Spleen (tissue), 11 donors: ENCODE data around the gene ADAMTSL1. TPM values are rescaled to one million over a fixed set of nuclear protein-coding genes. Genes with fewer than 3 reads are reported as not detected.

Experiments
- DNase-seq: peaks from one replicate; pipeline ENCODE4 v3.0.0-alpha.2; 2020
- H3K27ac ChIP-seq, 8 donors: fragments of 200-600 bp; sonication (generic) in 7 of 8; 1 replicate in 4 of 8; 2 replicates in 4 of 8; pipeline versions ENCODE4 v1.5.0 to v1.8.0; 2016 to 2021; ENCODE audit warnings: inconsistent platforms in 4 of 8, mild to moderate bottlenecking in 4 of 8, moderate library complexity in 1 of 8
- H3K27me3 ChIP-seq, 7 donors: fragments of 200-600 bp; sonication (generic) in 6 of 7; replicated peaks in 1 of 7; 1 replicate in 4 of 7; 2 replicates in 3 of 7; pipeline versions ENCODE4 v1.5.0 to v1.8.0; 2016 to 2021; ENCODE audit warnings: inconsistent platforms in 3 of 7, mild to moderate bottlenecking in 1 of 7
- H3K36me3 ChIP-seq, 6 donors: fragments of 200-600 bp; sonication (generic) in 5 of 6; 1 replicate in 4 of 6; 2 replicates in 2 of 6; pipeline versions ENCODE4 v1.5.0 to v1.8.0; 2016 to 2021; ENCODE audit warnings: inconsistent platforms in 2 of 6
- H3K4me1 ChIP-seq, 6 donors: fragments of 200-600 bp; sonication (generic) in 5 of 6; 1 replicate in 3 of 6; 2 replicates in 3 of 6; pipeline versions ENCODE4 v1.5.0 to v1.8.0; 2016 to 2021; ENCODE audit warnings: inconsistent platforms in 3 of 6
- H3K4me3 ChIP-seq, 8 donors: fragments of 200-600 bp; sonication (generic) in 7 of 8; 1 replicate in 4 of 8; 2 replicates in 4 of 8; pipeline versions ENCODE4 v1.5.0 to v1.8.0; 2016 to 2021; ENCODE audit warnings: inconsistent platforms in 4 of 8, mild to moderate bottlenecking in 4 of 8, moderate library complexity in 2 of 8
- H3K9me3 ChIP-seq, 8 donors: fragments of 200-600 bp; sonication (generic) in 7 of 8; 1 replicate in 4 of 8; 2 replicates in 4 of 8; pipeline versions ENCODE4 v1.5.0 to v1.8.0; 2016 to 2021; ENCODE audit warnings: inconsistent platforms in 4 of 8
- POLR2A ChIP-seq, 3 donors: fragments of 450-650 bp; IDR thresholded peaks; one replicate each; pipeline ENCODE4 v1.5.1; 2017; ENCODE audit warnings: antibody characterized with exemption in 3 of 3, mild to moderate bottlenecking in 1 of 3
- POLR2AphosphoS5 ChIP-seq, 3 donors: sonication (generic); formaldehyde crosslinking; IDR thresholded peaks; one replicate each; pipeline ENCODE4 v1.5.1; 2017; ENCODE audit warnings: antibody characterized with exemption in 3 of 3
- WGBS, 5 donors: extraction: QIAGEN DNeasy Blood & Tissue Kit in 3 of 5; methylation state at CpG; one replicate each; pipeline versions ENCODE4 v1.1.5 to v1.1.7; 2013 to 2018; 5-methylcytosine and 5-hydroxymethylcytosine counted together
- intact Hi-C: fragments of 100-400 bp; cut with DNase I; formaldehyde crosslinking; loops from one replicate; pipeline ENCODE4 v1.15.0; 2023; ENCODE audit warnings: low total_unique reads
- polyA plus RNA-seq, 3 donors: library from polyadenylated mRNA; stranded (reverse); fragments of 200-250 nt; gene quantifications; one replicate each; pipeline ENCODE4 v1.2.1, GENCODE V29; 2013
- total RNA-seq, 7 donors: library from RNA; depleted of rRNA in 3 of 7; stranded (reverse); fragments of >200 nt in 3 of 7; fragmentation: NEBNext Ultra II Directional in 4 of 7; extraction: Animal tissue kit (Norgen Biotek cat#: 25700) in 4 of 7; gene quantifications; one replicate each; pipeline versions ENCODE4 v1.1.0 to v1.2.1, GENCODE V29; 2016 to 2021
- TF ChIP-seq, protein P1 (sequence below), 11 experiments: fragments of 200-600 bp in 7 of 11; fragments of 450-650 bp in 4 of 11; sonication (generic) in 4 of 11; IDR thresholded peaks in 8 of 11; conservative IDR thresholded peaks in 3 of 11; 1 replicate in 7 of 11; 2 replicates in 4 of 11; pipeline versions ENCODE4 v1.4.0 to v1.8.0; 2016 to 2021; ENCODE audit warnings: antibody characterized with exemption in 11 of 11, inconsistent platforms in 4 of 11, mild to moderate bottlenecking in 1 of 11
- donor health status: healthy with polysubstance abuse.
- donor health status: DM: no; HTN: no; CAD: no; lungs with moderate emphysema.
- donor health status: DM: no; HTN: no; CAD: no.
- donor health status: Bipolar disorder and iron deficiency.
- donor health status: healthy.
- donor health status: DM: no; HTN: no; CAD: no.
- donor health status: DM: yes; HTN: yes; CAD: no.

ADAMTSL1 gene
- total and polyA plus RNA-seq, 10 donors: 0.35 to 5.3 (median 2.2) TPM

GRCh38 chr9:18923167-18923566 lies 449.2 kb downstream of the ADAMTSL1 start:
- intact Hi-C loops: no loop called here
- no peaks in the 10 kb centered on the region for H3K4me1 ChIP-seq
- no peaks in the 10 kb centered on the region for H3K9me3 ChIP-seq
- no peak for DNase-seq
- H3K27me3 ChIP-seq: no peaks in the 10 kb centered on the region
- H3K36me3 ChIP-seq: no peaks in the 10 kb centered on the region
- no peak for TF ChIP-seq POLR2AphosphoS5 (IDR thresholded peaks at IDR 0.05)
- H3K4me3 ChIP-seq: no peak overlapping the region
- 40 to 54% (median 49%) methylated on average over 2 of the region's 2 CpGs for WGBS, 5 donors
- no peak overlapping the region for H3K27ac ChIP-seq

- no peaks in the 10 kb centered on the region for H3K27me3 ChIP-seq
- no peak overlapping the region for H3K4me3 ChIP-seq
- H3K36me3 ChIP-seq: no peaks in the 10 kb centered on the region
- TF ChIP-seq POLR2A (IDR thresholded peaks at IDR 0.05): no peak
- TF ChIP-seq, protein P1, sequence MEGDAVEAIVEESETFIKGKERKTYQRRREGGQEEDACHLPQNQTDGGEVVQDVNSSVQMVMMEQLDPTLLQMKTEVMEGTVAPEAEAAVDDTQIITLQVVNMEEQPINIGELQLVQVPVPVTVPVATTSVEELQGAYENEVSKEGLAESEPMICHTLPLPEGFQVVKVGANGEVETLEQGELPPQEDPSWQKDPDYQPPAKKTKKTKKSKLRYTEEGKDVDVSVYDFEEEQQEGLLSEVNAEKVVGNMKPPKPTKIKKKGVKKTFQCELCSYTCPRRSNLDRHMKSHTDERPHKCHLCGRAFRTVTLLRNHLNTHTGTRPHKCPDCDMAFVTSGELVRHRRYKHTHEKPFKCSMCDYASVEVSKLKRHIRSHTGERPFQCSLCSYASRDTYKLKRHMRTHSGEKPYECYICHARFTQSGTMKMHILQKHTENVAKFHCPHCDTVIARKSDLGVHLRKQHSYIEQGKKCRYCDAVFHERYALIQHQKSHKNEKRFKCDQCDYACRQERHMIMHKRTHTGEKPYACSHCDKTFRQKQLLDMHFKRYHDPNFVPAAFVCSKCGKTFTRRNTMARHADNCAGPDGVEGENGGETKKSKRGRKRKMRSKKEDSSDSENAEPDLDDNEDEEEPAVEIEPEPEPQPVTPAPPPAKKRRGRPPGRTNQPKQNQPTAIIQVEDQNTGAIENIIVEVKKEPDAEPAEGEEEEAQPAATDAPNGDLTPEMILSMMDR (IDR thresholded peaks at IDR 0.05 in 8 of 11, conservative IDR thresholded peaks at IDR 0.05 in 3 of 11): no peak
- TF ChIP-seq POLR2AphosphoS5 (IDR thresholded peaks at IDR 0.05): no peak
- intact Hi-C loops: no loop called here
- no peak overlapping the region for H3K27ac ChIP-seq
- no peak for DNase-seq
- H3K4me1 ChIP-seq: no peaks in the 10 kb centered on the region
- WGBS, 5 donors: 74 to 94% (median 88%) methylated on average over 6 of the region's 6 CpGs
- no peaks in the 10 kb centered on the region for H3K9me3 ChIP-seq
Measured at GRCh38 chr9:18923671-18924430, 449.9 kb downstream of the ADAMTSL1 start.

- Histone ChIP-seq H3K4me1 (no peaks in the 10 kb centered on the region), H3K27me3 (no peaks in the 10 kb centered on the region), H3K9me3 (no peaks in the 10 kb centered on the region), H3K27ac (no peak overlapping the region), H3K36me3 (no peaks in the 10 kb centered on the region), H3K4me3 (no peak overlapping the region)
- intact Hi-C loops: no loop called here
- TF ChIP-seq, protein P1 (IDR thresholded peaks at IDR 0.05 in 8 of 11, conservative IDR thresholded peaks at IDR 0.05 in 3 of 11): no peak
- TF ChIP-seq POLR2A (IDR thresholded peaks at IDR 0.05) (no peak), POLR2AphosphoS5 (IDR thresholded peaks at IDR 0.05) (no peak)
- no peak for DNase-seq
Measured at GRCh38 chr9:18925880-18926279, 451.9 kb downstream of the ADAMTSL1 start.

DNA sequence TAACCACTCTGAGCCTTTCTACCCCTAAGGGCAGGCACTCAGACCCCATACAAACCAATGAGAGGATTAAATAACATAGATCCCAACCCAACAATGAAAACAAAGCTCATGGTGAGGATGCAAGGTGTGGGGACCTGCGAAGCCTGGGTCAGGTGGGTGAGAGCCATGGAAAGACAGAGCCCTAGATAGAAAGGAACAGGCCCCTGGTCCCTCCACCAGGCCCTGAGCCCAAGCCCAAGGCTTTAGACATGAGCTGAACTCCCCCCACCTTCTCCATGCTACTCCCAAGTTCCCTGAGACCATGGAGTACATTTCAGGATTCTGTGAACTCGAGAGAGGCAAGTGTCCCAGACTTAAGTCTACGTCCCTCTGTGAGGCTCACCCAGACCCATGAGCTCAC lies 452.6 kb downstream of the ADAMTSL1 start:
- no peak for DNase-seq
- H3K27me3 ChIP-seq: no peaks in the 10 kb centered on the region
- no peaks in the 10 kb centered on the region for H3K4me1 ChIP-seq
- no peaks in the 10 kb centered on the region for H3K9me3 ChIP-seq
- H3K27ac ChIP-seq: no peak overlapping the region
- no peak overlapping the region for H3K4me3 ChIP-seq
- H3K36me3 ChIP-seq: no peaks in the 10 kb centered on the region
- WGBS, 5 donors: 69 to 94% (median 84%) methylated on average over 3 of the region's 3 CpGs
- intact Hi-C loops: no loop called here
- no peak for TF ChIP-seq POLR2A (IDR thresholded peaks at IDR 0.05)
- no peak for TF ChIP-seq POLR2AphosphoS5 (IDR thresholded peaks at IDR 0.05)
- TF ChIP-seq, protein P1 (IDR thresholded peaks at IDR 0.05 in 8 of 11, conservative IDR thresholded peaks at IDR 0.05 in 3 of 11): no peak
